Measurements from ENCODE around the gene WDR93.

DNA sequence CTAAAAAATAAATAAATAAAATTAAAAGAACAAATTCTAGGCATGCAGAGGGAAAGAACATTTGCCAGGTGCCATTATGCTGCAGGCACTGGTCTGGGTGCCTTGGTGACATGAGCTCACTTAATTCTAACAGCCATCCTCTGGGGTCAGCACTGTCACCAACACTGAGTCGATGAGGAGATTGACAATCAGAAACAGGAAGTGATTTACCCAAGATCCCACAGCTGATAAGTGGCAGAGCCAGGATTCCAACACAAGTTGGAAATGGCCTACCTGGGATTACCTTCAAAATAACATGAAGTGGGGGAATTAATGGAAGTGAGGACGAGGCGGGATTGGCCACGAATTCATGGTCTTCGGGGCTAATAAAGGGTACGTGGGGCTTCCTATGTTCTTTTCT, 15.0 kb upstream of the WDR93 start:
- TF ChIP-seq, protein P1, sequence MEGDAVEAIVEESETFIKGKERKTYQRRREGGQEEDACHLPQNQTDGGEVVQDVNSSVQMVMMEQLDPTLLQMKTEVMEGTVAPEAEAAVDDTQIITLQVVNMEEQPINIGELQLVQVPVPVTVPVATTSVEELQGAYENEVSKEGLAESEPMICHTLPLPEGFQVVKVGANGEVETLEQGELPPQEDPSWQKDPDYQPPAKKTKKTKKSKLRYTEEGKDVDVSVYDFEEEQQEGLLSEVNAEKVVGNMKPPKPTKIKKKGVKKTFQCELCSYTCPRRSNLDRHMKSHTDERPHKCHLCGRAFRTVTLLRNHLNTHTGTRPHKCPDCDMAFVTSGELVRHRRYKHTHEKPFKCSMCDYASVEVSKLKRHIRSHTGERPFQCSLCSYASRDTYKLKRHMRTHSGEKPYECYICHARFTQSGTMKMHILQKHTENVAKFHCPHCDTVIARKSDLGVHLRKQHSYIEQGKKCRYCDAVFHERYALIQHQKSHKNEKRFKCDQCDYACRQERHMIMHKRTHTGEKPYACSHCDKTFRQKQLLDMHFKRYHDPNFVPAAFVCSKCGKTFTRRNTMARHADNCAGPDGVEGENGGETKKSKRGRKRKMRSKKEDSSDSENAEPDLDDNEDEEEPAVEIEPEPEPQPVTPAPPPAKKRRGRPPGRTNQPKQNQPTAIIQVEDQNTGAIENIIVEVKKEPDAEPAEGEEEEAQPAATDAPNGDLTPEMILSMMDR (IDR thresholded peaks at IDR 0.05) = no peak
- TF ChIP-seq POLR2A (IDR thresholded peaks at IDR 0.05) = no peak
